SU-DHL-6 (cell line): ENCODE results near the gene PADI3.

Experiments used
- H2AFZ ChIP-seq: fragments of 200-600 bp; sonication (generic); 2 replicates; pipeline ENCODE4 v1.6.1; 2014; ENCODE audit warnings: low read depth, mild to moderate bottlenecking, moderate library complexity, mixed read lengths, antibody characterized with exemption, low read length; ENCODE audit not compliant: severe bottlenecking
- H3F3A ChIP-seq: fragments of 200-600 bp; shearing (Covaris generic); 2 replicates; pipeline ENCODE4 v1.6.0; 2016; ENCODE audit warnings: antibody characterized with exemption, mild to moderate bottlenecking; ENCODE audit not compliant: insufficient read depth
- H3K27ac ChIP-seq: fragments of 200-600 bp; sonication (generic); 2 replicates; pipeline ENCODE4 v1.5.1; 2016; ENCODE audit warnings: low read depth, mild to moderate bottlenecking, low read length, moderate library complexity, mixed read lengths
- H3K27me3 ChIP-seq: fragments of 200-600 bp; sonication (generic), shearing (Covaris generic); 2 replicates; pipeline ENCODE4 v1.6.0; 2014; ENCODE audit warnings: mild to moderate bottlenecking, low read length
- H3K36me3 ChIP-seq: fragments of 200-600 bp; sonication (generic); 2 replicates; pipeline ENCODE4 v1.6.1; 2014; ENCODE audit warnings: mild to moderate bottlenecking, low read length, mixed read lengths
- H3K4me2 ChIP-seq: fragments of 300-600, 200-600 bp; shearing (Covaris generic), sonication (generic); 2 replicates; pipeline ENCODE4 v1.6.0; 2014; ENCODE audit warnings: low read length, low read depth, mild to moderate bottlenecking; ENCODE audit not compliant: poor library complexity, severe bottlenecking
- H3K4me3 ChIP-seq: fragments of 200-600 bp; sonication (generic); 2 replicates; pipeline ENCODE4 v1.5.1; 2014; ENCODE audit warnings: antibody characterized with exemption, low read length, mild to moderate bottlenecking, mixed read lengths; ENCODE audit not compliant: insufficient read depth, poor library complexity, severe bottlenecking
- H3K79me2 ChIP-seq: fragments of 200-600 bp; sonication (generic); 2 replicates; pipeline ENCODE4 v1.6.1; 2014; ENCODE audit warnings: mild to moderate bottlenecking, low read length, moderate library complexity; ENCODE audit not compliant: insufficient read depth
- H3K9ac ChIP-seq: fragments of 200-600 bp; sonication (generic); 2 replicates; pipeline ENCODE4 v1.7.0; 2014; ENCODE audit warnings: mild to moderate bottlenecking, low read length
- H3K9me2 ChIP-seq: fragments of 200-600 bp; sonication (generic); replicated peaks from 2 replicates; pipeline ENCODE4 v1.6.1; 2014; ENCODE audit warnings: low read length; ENCODE audit not compliant: insufficient read depth
- H3K9me3 ChIP-seq: fragments of 200-600 bp; sonication (generic); 2 replicates; pipeline ENCODE4 v1.6.1; 2014; ENCODE audit warnings: low read length, mixed read lengths; ENCODE audit not compliant: insufficient read depth
- H4K20me1 ChIP-seq: fragments of 200-600 bp; sonication (generic); 2 replicates; pipeline ENCODE4 v1.6.1; 2014; ENCODE audit warnings: low read depth, mild to moderate bottlenecking, antibody characterized with exemption, low read length, moderate library complexity, mixed read lengths
- EZH2phosphoT487 ChIP-seq: fragments of 200-600 bp; sonication (generic), shearing (Covaris generic); conservative IDR thresholded peaks from 2 replicates; pipeline ENCODE4 v1.6.1; 2018; ENCODE audit warnings: mild to moderate bottlenecking, antibody characterized with exemption, low read length, moderate library complexity, mixed read lengths
- TF ChIP-seq, protein P1 (sequence below): fragments of 200-600 bp; sonication (generic); IDR thresholded peaks from one replicate; pipeline ENCODE4 v1.5.1; 2017; ENCODE audit warnings: antibody characterized with exemption, mild to moderate bottlenecking, low read length, moderate library complexity; ENCODE audit not compliant: insufficient read depth, poor library complexity, severe bottlenecking

Gene PADI3

DNA sequence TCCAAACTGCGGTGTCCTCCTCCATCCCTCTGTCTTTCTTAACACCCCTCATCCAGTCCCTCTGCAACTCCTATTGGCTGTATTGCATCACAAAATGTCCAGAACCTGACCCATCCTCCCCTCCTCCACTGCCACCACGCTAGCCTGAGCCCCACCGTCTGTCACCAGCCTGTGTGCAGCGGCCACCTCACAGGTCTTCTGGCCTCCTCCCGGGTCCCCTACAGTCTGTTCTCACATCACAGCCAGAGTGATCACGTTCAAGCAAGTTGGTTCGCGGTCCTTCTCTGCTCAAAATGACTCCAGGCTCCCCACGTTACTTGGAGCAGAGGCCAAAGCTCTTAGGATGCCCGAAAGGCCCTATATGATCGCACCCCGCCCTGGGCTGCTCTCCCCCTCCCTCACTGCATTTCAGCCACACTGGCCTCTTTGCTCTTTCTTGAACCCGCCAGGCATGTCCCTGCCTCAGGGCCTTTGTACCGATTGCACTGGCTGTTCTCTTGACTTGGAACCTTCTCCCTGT, 56.7 kb downstream of the PADI3 start:
- Histone ChIP-seq H3K79me2 (no peaks in the 10 kb centered on the region), H2AFZ (no peak overlapping the region), H3K27ac (no peak overlapping the region), H3K9me3 (peaks cover 8% of the 10 kb centered on the region; the same call in 1 of the 2 replicates), H3F3A (no peaks in the 10 kb centered on the region), H3K36me3 (no peaks in the 10 kb centered on the region), H3K9me2 (no peaks in the 10 kb centered on the region), H3K27me3 (no peaks in the 10 kb centered on the region), H3K4me2 (no peak overlapping the region), H3K4me3 (no peak overlapping the region), H3K9ac (no peak overlapping the region), H4K20me1 (no peaks in the 10 kb centered on the region)
- TF ChIP-seq, protein P1, sequence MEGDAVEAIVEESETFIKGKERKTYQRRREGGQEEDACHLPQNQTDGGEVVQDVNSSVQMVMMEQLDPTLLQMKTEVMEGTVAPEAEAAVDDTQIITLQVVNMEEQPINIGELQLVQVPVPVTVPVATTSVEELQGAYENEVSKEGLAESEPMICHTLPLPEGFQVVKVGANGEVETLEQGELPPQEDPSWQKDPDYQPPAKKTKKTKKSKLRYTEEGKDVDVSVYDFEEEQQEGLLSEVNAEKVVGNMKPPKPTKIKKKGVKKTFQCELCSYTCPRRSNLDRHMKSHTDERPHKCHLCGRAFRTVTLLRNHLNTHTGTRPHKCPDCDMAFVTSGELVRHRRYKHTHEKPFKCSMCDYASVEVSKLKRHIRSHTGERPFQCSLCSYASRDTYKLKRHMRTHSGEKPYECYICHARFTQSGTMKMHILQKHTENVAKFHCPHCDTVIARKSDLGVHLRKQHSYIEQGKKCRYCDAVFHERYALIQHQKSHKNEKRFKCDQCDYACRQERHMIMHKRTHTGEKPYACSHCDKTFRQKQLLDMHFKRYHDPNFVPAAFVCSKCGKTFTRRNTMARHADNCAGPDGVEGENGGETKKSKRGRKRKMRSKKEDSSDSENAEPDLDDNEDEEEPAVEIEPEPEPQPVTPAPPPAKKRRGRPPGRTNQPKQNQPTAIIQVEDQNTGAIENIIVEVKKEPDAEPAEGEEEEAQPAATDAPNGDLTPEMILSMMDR, result no peak
- TF ChIP-seq EZH2phosphoT487, result no peak

DNA sequence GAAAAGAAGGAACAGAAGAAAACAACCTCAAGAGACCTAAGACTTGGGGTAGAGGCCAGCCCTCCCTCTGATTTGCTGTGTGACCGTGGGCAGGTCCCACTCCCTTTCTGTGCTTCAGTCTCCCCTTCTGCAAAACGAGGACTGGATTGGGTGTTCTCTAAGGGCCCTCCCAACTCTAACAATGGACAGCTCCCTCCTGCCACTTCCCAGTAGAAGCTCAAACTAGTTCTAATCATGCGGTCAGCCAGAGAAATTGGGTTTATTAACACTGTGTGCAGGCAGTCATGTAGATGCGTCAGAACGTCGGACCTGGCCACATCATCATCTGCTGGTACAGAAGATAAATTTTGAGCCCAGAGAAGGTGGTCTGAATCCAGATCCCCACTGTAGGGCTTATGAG, 57.5 kb downstream of the PADI3 start:
- no peak for TF ChIP-seq EZH2phosphoT487
- TF ChIP-seq, protein P1, result no peak
- no peak overlapping the region for H3K4me2 ChIP-seq
- H4K20me1 ChIP-seq, result no peaks in the 10 kb centered on the region
- H3K4me3 ChIP-seq, result no peak overlapping the region
- H3K9ac ChIP-seq, result no peak overlapping the region
- H3K79me2 ChIP-seq, result no peaks in the 10 kb centered on the region
- H3K36me3 ChIP-seq, result no peaks in the 10 kb centered on the region
- H2AFZ ChIP-seq, result no peak overlapping the region
- no peaks in the 10 kb centered on the region for H3F3A ChIP-seq
- H3K27me3 ChIP-seq, result no peaks in the 10 kb centered on the region
- no peak overlapping the region for H3K27ac ChIP-seq
- no peaks in the 10 kb centered on the region for H3K9me2 ChIP-seq
- H3K9me3 ChIP-seq, result peaks cover 8% of the 10 kb centered on the region; the same call in 1 of the 2 replicates

DNA sequence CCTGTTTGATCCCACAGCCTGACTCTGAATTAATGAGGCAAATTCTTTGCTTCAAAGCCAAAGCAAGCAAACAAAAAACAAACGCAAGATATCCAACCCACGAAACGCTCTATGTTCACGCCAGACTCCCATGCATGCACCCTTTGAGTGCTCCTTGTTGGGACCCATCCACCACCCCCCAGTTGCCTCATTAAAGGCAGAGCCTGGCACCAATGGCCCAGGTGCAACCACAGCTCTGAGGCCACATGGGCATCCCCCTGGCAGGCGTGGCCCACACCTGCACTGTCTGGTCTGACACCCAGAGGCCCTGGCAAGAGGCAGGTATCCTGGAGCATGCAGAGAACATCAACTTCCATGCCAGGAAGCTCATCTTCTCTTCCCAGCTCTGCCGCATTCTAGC, 58.0 kb downstream of the PADI3 start:
- Histone ChIP-seq H3K36me3 (no peaks in the 10 kb centered on the region), H3K79me2 (no peaks in the 10 kb centered on the region), H3F3A (no peaks in the 10 kb centered on the region), H3K9ac (no peak overlapping the region), H3K9me2 (no peaks in the 10 kb centered on the region), H3K4me3 (no peak overlapping the region), H3K27me3 (no peaks in the 10 kb centered on the region), H4K20me1 (no peaks in the 10 kb centered on the region), H3K9me3 (peaks cover 5% of the 10 kb centered on the region; the same call in 1 of the 2 replicates), H3K27ac (no peak overlapping the region), H2AFZ (no peak overlapping the region), H3K4me2 (no peak overlapping the region)
- no peak for TF ChIP-seq EZH2phosphoT487
- TF ChIP-seq, protein P1, result no peak
